Glomerular visceral epithelial cell (primary cell): ENCODE measurements around the gene DDX41.

Experiments used
- DNase-seq: peaks from one replicate; pipeline ENCODE4 v3.0.0-alpha.2; 2016; ENCODE audit errors: extremely low spot score

DDX41 gene

GRCh38 chr5:177468685-177469628 is 47.8 kb downstream of the DDX41 start:
- no peak for DNase-seq

GRCh38 chr5:177468329-177468684 is 48.5 kb downstream of the DDX41 start:
- no peak for DNase-seq

GRCh38 chr5:177467436-177467835 is 49.3 kb downstream of the DDX41 start:
- DNase-seq, result no peak

- DNase-seq, result no peak
Measured at GRCh38 chr5:177466861-177467260, 49.9 kb downstream of the DDX41 start.

GRCh38 chr5:177465044-177465443 is 51.7 kb downstream of the DDX41 start:
- no peak for DNase-seq

- DNase-seq, result no peak
Measured at GRCh38 chr5:177462021-177462670, 54.6 kb downstream of the DDX41 start.
